HepG2 (cell line): ENCODE data around the gene PRRT2. TPM values are rescaled to one million over a fixed set of nuclear protein-coding genes. Genes with fewer than 3 reads are reported as not detected.
A peak's percentile ranks its signal among the peaks of the same experiment; 100 is the strongest.

Source experiments
- ATAC-seq: fragments of 200-7000 bp; cut with Tn5 transposase; 3 replicates; pipeline ENCODE4 v1.9.1; 2020; ENCODE audit warnings: mild to moderate bottlenecking, moderate library complexity
- BruUV-seq: library from RNA; stranded (reverse); fragments of 400-500 nt; replicated peaks from 2 replicates; lab custom pipeline; 2021; lab: Mats Ljungman, UMichigan
- CTCF ChIA-PET: fragments of 300-600 bp; formaldehyde crosslinking; extraction: SDS; loops from one replicate; lab custom pipeline; 2021; ENCODE audit warnings: low total read pairs, inconsistent platforms, low intra/inter-chr PET ratio; lab: Yijun Ruan, JAX
- POLR2A ChIA-PET: fragments of 350-600 bp; sonication (Branson Sonifier 250); formaldehyde crosslinking; loops from one replicate; lab custom pipeline; 2020; ENCODE audit warnings: antibody characterized with exemption, inconsistent platforms; lab: Yijun Ruan, JAX
- DNase-seq: peaks from one replicate; pipeline ENCODE4 v3.0.0-alpha.2; 2015; ENCODE audit warnings: low spot score
- FAIRE-seq: peaks from 3 replicates; lab custom pipeline; 2011; peaks lifted over from hg19 to GRCh38; lab: Jason Lieb, UNC
- H2AFZ ChIP-seq: one replicate; pipeline ENCODE4 v1.6.1; 2011; ENCODE audit warnings: low read length, inconsistent platforms
- H3K27ac ChIP-seq: fragments of 300-600 bp; 3 replicates; pipeline ENCODE4 v1.8.0; 2011; ENCODE audit warnings: mixed run types, mild to moderate bottlenecking, mixed read lengths, low read length, inconsistent platforms; ENCODE audit not compliant: insufficient read depth; ENCODE audit errors: extremely low read length
- H3K27me3 ChIP-seq, 2 experiments: fragments of 200-600 bp in 1 of 2; 2 replicates in 1 of 2; 3 replicates in 1 of 2; pipeline versions ENCODE4 v1.6.0 to v1.8.0; 2011; ENCODE audit warnings: low read length in 2 of 2, mild to moderate bottlenecking in 2 of 2, moderate library complexity in 2 of 2, inconsistent platforms in 1 of 2; ENCODE audit not compliant: insufficient read depth in 2 of 2, control insufficient read depth in 1 of 2
- H3K36me3 ChIP-seq, 2 experiments: fragments of 200-600 bp in 1 of 2; replicated peaks in 1 of 2; 2 replicates in 1 of 2; 3 replicates in 1 of 2; pipeline versions ENCODE4 v1.5.1 to v1.8.0; 2011; ENCODE audit warnings: low read length in 2 of 2, inconsistent platforms in 1 of 2; ENCODE audit not compliant: insufficient read depth in 2 of 2, control insufficient read depth in 1 of 2
- H3K4me1 ChIP-seq: 2 replicates; pipeline ENCODE4 v1.5.1; 2012; ENCODE audit warnings: low read length, inconsistent platforms; ENCODE audit not compliant: insufficient read depth
- H3K4me2 ChIP-seq: 2 replicates; pipeline ENCODE4 v1.6.0; 2011; ENCODE audit warnings: low read depth, low read length, inconsistent platforms
- H3K4me3 ChIP-seq, 3 experiments: fragments of 200-600 bp in 1 of 3; sonication (generic), shearing (Covaris generic) in 1 of 3; replicated peaks in 1 of 3; 2 replicates each; pipeline ENCODE4 v1.5.1; 2011 to 2016; ENCODE audit warnings: low read length in 3 of 3, inconsistent platforms in 2 of 3, low read depth in 2 of 3, mild to moderate bottlenecking in 2 of 3, control low read depth in 1 of 3, mixed read lengths in 1 of 3; ENCODE audit not compliant: insufficient read depth in 1 of 3
- H3K79me2 ChIP-seq: one replicate; pipeline ENCODE4 v1.6.1; 2011; ENCODE audit warnings: low read length, inconsistent platforms; ENCODE audit not compliant: insufficient read depth
- H3K9ac ChIP-seq: 2 replicates; pipeline ENCODE4 v1.6.0; 2011; ENCODE audit warnings: mild to moderate bottlenecking, low read depth, low read length, inconsistent platforms; ENCODE audit not compliant: insufficient read depth
- H3K9me3 ChIP-seq: 2 replicates; pipeline ENCODE4 v1.5.1; 2012; ENCODE audit warnings: mild to moderate bottlenecking, low read length
- H4K20me1 ChIP-seq: 2 replicates; pipeline ENCODE4 v1.6.0; 2011; ENCODE audit warnings: inconsistent platforms, mild to moderate bottlenecking, low read length, moderate library complexity; ENCODE audit not compliant: insufficient read depth
- FOSL2 ChIP-seq: sonication (generic); formaldehyde crosslinking; IDR thresholded peaks from 2 replicates; pipeline ENCODE4 v1.4.0; 2020; ENCODE audit warnings: missing genetic modification reagents
- GATAD2A ChIP-seq: IDR thresholded peaks from 2 replicates; pipeline ENCODE4 v1.6.1; 2016
- ZNF121 ChIP-seq: sonication (generic); formaldehyde crosslinking; IDR thresholded peaks from 2 replicates; pipeline ENCODE4 v1.5.0; 2020; ENCODE audit warnings: mild to moderate bottlenecking, missing genetic modification reagents
- WGBS: methylation state at CpG from one replicate; pipeline ENCODE4 v1.1.6; 2017; ENCODE audit warnings: low lambda C conversion rate; 5-methylcytosine and 5-hydroxymethylcytosine counted together
- in situ Hi-C: cut with HindIII; loops from 2 replicates; pipeline ENCODE4 v1.10.0; 2017; ENCODE audit warnings: low pct_unique_long_range_greater_than_20kb; ENCODE audit not compliant: extremely low pct_ligation_motif_present
- intact Hi-C: fragments of 100-400 bp; cut with micrococcal nuclease; formaldehyde crosslinking; loops from one replicate; pipeline ENCODE4 v1.10.0; 2022; ENCODE audit not compliant: unreplicated experiment
- polyA plus RNA-seq, 8 experiments: library from polyadenylated mRNA; depleted of rRNA in 3 of 8; stranded (reverse) in 7 of 8; unstranded in 1 of 8; fragments of >200 nt; fragmentation: Illumina TruSeq in 4 of 8; extraction: Trizol in 4 of 8; gene quantifications; 2 replicates each; pipeline versions ENCODE4 v1.2.1 to v1.2.3, GENCODE V29; 2011 to 2016; ENCODE audit warnings: low read depth in 4 of 8, missing spikeins in 1 of 8, mixed read lengths in 1 of 8; ENCODE audit not compliant: insufficient read depth in 1 of 8
- total RNA-seq, 5 experiments: library from RNA; depleted of rRNA; stranded (reverse); fragments of >200 nt; fragmentation: Illumina TruSeq; extraction: Trizol; gene quantifications; 2 replicates each; pipeline ENCODE4 v1.2.3, GENCODE V29; 2016; ENCODE audit warnings: low read depth in 1 of 5
- TF ChIP-seq, protein P1 (sequence below): sonication (generic); formaldehyde crosslinking; IDR thresholded peaks from 2 replicates; pipeline ENCODE4 v1.5.0; 2020; ENCODE audit warnings: mild to moderate bottlenecking, missing genetic modification reagents
- TF ChIP-seq, protein P2 (sequence below): sonication (generic); formaldehyde crosslinking; IDR thresholded peaks from 2 replicates; pipeline ENCODE4 v1.8.0; 2023; ENCODE audit warnings: mild to moderate bottlenecking, missing genetic modification reagents

The PRRT2 gene
- total and polyA plus RNA-seq, 2 of the 13 experiments (the other 11 are each of a cell fraction or from before 2014, with no cell fraction given), result 0.51 to 1.1 TPM

DNA sequence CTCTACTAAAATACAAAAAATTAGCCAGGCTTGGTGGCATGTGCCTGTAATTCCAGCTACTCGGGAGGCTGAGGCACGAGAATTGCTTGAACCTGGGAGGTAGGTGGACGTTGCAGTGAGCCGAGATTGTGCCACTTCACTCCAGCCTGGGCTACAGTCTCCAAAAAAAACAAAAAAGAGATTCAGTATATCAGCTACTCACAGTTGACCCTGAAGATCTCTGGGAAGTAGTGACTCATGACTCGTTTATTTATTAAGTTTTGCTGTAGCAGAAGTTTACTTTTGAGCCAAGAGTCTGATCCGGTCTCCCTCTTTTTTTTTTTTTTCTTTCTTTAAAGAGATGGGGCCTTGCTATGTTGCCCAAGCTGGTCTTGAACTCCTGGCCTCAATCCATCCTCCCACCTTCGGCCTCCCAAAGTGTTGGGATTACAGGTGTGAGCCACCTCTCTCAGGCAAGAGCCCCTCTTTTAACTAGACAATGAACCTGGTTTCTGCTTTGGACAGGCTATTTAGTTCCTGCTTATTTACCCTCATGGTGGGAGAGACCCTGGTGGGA lies 12.7 kb downstream of the PRRT2 start:
- no peak overlapping the region for H3K4me3 ChIP-seq
- peaks cover 5% of the 10 kb centered on the region; the same call in 1 of the 2 replicates for H4K20me1 ChIP-seq
- ChIA-PET CTCF (no interaction called here), POLR2A (interaction anchor here (0.7 to 6.6 kb wide), 8 partner anchors 6 to 149 kb away, joined by 3 to 145 read pairs (median 4); partner anchors contain the start of genes CDIPT, MVP, PAGR1 and SEZ6L2)
- ATAC-seq (no peak), FAIRE-seq (no peak), DNase-seq (no peak)
- 39% methylated on average over 7 of the region's 7 CpGs for WGBS
- peaks cover 100% of the 10 kb centered on the region for H3K4me1 ChIP-seq
- H3K27ac ChIP-seq, result no peak overlapping the region
- H3K36me3 ChIP-seq, result no peaks in the 10 kb centered on the region
- no TSS peak for BruUV-seq
- no peaks in the 10 kb centered on the region; a peak in 1 of 5 replicates for H3K27me3 ChIP-seq
- H3K9ac ChIP-seq, result 0 out of 2 replicates have a peak overlapping the region, but pooled peaks have one; percentile 14
- TF ChIP-seq, protein P1, sequence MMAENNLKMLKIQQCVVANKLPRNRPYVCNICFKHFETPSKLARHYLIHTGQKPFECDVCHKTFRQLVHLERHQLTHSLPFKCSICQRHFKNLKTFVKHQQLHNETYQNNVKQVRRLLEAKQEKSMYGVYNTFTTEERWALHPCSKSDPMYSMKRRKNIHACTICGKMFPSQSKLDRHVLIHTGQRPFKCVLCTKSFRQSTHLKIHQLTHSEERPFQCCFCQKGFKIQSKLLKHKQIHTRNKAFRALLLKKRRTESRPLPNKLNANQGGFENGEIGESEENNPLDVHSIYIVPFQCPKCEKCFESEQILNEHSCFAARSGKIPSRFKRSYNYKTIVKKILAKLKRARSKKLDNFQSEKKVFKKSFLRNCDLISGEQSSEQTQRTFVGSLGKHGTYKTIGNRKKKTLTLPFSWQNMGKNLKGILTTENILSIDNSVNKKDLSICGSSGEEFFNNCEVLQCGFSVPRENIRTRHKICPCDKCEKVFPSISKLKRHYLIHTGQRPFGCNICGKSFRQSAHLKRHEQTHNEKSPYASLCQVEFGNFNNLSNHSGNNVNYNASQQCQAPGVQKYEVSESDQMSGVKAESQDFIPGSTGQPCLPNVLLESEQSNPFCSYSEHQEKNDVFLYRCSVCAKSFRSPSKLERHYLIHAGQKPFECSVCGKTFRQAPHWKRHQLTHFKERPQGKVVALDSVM (CRISPR knock-in tag), result peak; percentile 41
- TF ChIP-seq GATAD2A (CRISPR knock-in tag) (peak; percentile 19; the same call in 1 of the 2 replicates), ZNF121 (peak; percentile 72), FOSL2 (CRISPR knock-in tag) (peak; percentile 22; the same call in 1 of the 2 replicates)
- TF ChIP-seq, protein P2, sequence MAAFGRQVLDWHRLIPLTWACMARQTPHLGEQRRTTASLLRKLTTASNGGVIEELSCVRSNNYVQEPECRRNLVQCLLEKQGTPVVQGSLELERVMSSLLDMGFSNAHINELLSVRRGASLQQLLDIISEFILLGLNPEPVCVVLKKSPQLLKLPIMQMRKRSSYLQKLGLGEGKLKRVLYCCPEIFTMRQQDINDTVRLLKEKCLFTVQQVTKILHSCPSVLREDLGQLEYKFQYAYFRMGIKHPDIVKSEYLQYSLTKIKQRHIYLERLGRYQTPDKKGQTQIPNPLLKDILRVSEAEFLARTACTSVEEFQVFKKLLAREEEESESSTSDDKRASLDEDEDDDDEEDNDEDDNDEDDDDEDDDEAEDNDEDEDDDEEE (CRISPR knock-in tag), result no peak
- H3K9me3 ChIP-seq, result no peaks in the 10 kb centered on the region
- H2AFZ ChIP-seq, result no peak overlapping the region
- peaks cover 11% of the 10 kb centered on the region for H3K79me2 ChIP-seq
- in situ Hi-C loops, result loop anchor here (25.0 kb wide), 1 partner anchor 838 kb away; the partner anchor contains the start of genes FBRS and PRR14
- H3K4me2 ChIP-seq, result peak overlapping the region; percentile 5; the same call in 1 of the 2 replicates
- intact Hi-C loops, result loop anchor here (5.0 kb wide), 1 partner anchor 38 kb away; the partner anchor contains the start of gene CDIPT
